HepG2 (cell line): Measurements from ENCODE around the gene UCKL1. TPM values are rescaled to one million over a fixed set of nuclear protein-coding genes. Genes with fewer than 3 reads are reported as not detected.

Experiments used
- ARNTL ChIP-seq: sonication (generic); formaldehyde crosslinking; IDR thresholded peaks from 2 replicates; pipeline ENCODE4 v1.4.0; 2020; ENCODE audit warnings: mild to moderate bottlenecking, missing genetic modification reagents
- FIP1L1 ChIP-seq: fragments of 200-400 bp; formaldehyde crosslinking; IDR thresholded peaks from 2 replicates; pipeline ENCODE4 v1.6.1; 2018; ENCODE audit warnings: low read depth, mild to moderate bottlenecking, low read length, moderate library complexity, borderline replicate concordance; ENCODE audit not compliant: insufficient read depth
- HNF1B ChIP-seq: sonication (generic); formaldehyde crosslinking; IDR thresholded peaks from 2 replicates; pipeline ENCODE4 v1.5.1; 2020; ENCODE audit warnings: mild to moderate bottlenecking, moderate library complexity, missing genetic modification reagents
- HNRNPK ChIP-seq: fragments of 200-400 bp; formaldehyde crosslinking; IDR thresholded peaks from 2 replicates; pipeline ENCODE4 v1.6.1; 2018; ENCODE audit warnings: low read length, low read depth, moderate library complexity, mild to moderate bottlenecking; ENCODE audit not compliant: poor library complexity, severe bottlenecking
- MBNL3 ChIP-seq: fragments of 250-450 bp; sonication (Bioruptor Pico); conservative IDR thresholded peaks from 2 replicates; pipeline ENCODE4 v1.8.0; 2022; ENCODE audit warnings: mild to moderate bottlenecking, inconsistent platforms
- MXD4 ChIP-seq: IDR thresholded peaks from 2 replicates; pipeline ENCODE4 v1.6.1; 2016; ENCODE audit warnings: mild to moderate bottlenecking, missing biosample characterization, missing genetic modification reagents
- NCOA1 ChIP-seq: sonication (generic); formaldehyde crosslinking; IDR thresholded peaks from 2 replicates; pipeline ENCODE4 v1.9.0; 2021; ENCODE audit warnings: missing genetic modification reagents
- RXRB ChIP-seq: IDR thresholded peaks from 2 replicates; pipeline ENCODE4 v1.6.1; 2016; ENCODE audit warnings: borderline replicate concordance, missing genetic modification reagents, missing compliant biosample characterization
- SMYD3 ChIP-seq: sonication (generic); formaldehyde crosslinking; IDR thresholded peaks from 2 replicates; pipeline ENCODE4 v1.8.1; 2023; ENCODE audit warnings: mild to moderate bottlenecking, missing genetic modification reagents
- U2AF1 ChIP-seq: fragments of 200-400 bp; formaldehyde crosslinking; optimal IDR thresholded peaks from 2 replicates; pipeline ENCODE3; 2017; ENCODE audit warnings: mild to moderate bottlenecking, low read depth, low read length
- ZFAT ChIP-seq: sonication (generic); formaldehyde crosslinking; conservative IDR thresholded peaks from 2 replicates; pipeline ENCODE4 v1.8.1; 2023; ENCODE audit warnings: missing genetic modification reagents, inconsistent platforms
- ZNF232 ChIP-seq: sonication (generic); formaldehyde crosslinking; IDR thresholded peaks from 2 replicates; pipeline ENCODE4 v1.4.0; 2020; ENCODE audit warnings: missing genetic modification reagents, borderline replicate concordance
- ZNF382 ChIP-seq: sonication (generic); formaldehyde crosslinking; IDR thresholded peaks from 2 replicates; pipeline ENCODE4 v1.5.0; 2020; ENCODE audit warnings: missing genetic modification reagents, mild to moderate bottlenecking, borderline replicate concordance
- ZNF407 ChIP-seq: sonication (generic); formaldehyde crosslinking; IDR thresholded peaks from one replicate; pipeline ENCODE4 v1.5.1; 2020; ENCODE audit warnings: mild to moderate bottlenecking, missing genetic modification reagents; ENCODE audit errors: not compliant biosample characterization
- ZNF441 ChIP-seq: sonication (generic); formaldehyde crosslinking; IDR thresholded peaks from 2 replicates; pipeline ENCODE4 v1.7.0; 2021; ENCODE audit warnings: missing genetic modification reagents, borderline replicate concordance
- ZNF546 ChIP-seq: sonication (generic); formaldehyde crosslinking; conservative IDR thresholded peaks from 2 replicates; pipeline ENCODE4 v1.8.1; 2023; ENCODE audit warnings: mild to moderate bottlenecking, missing genetic modification reagents
- ZSCAN5A ChIP-seq: sonication (generic); formaldehyde crosslinking; IDR thresholded peaks from 2 replicates; pipeline ENCODE4 v1.8.0; 2022; ENCODE audit warnings: mild to moderate bottlenecking, missing genetic modification reagents, borderline replicate concordance
- polyA plus RNA-seq, 8 experiments: library from polyadenylated mRNA; depleted of rRNA in 3 of 8; stranded (reverse) in 7 of 8; unstranded in 1 of 8; fragments of >200 nt; fragmentation: Illumina TruSeq in 4 of 8; extraction: Trizol in 4 of 8; gene quantifications; 2 replicates each; pipeline versions ENCODE4 v1.2.1 to v1.2.3, GENCODE V29; 2011 to 2016; ENCODE audit warnings: low read depth in 4 of 8, missing spikeins in 1 of 8, mixed read lengths in 1 of 8; ENCODE audit not compliant: insufficient read depth in 1 of 8
- total RNA-seq, 5 experiments: library from RNA; depleted of rRNA; stranded (reverse); fragments of >200 nt; fragmentation: Illumina TruSeq; extraction: Trizol; gene quantifications; 2 replicates each; pipeline ENCODE4 v1.2.3, GENCODE V29; 2016; ENCODE audit warnings: low read depth in 1 of 5

Gene UCKL1
- total and polyA plus RNA-seq, 2 of the 13 experiments (the other 11 are each of a cell fraction or from before 2014, with no cell fraction given): 50.2 to 126 TPM

GRCh38 chr20:63980806-63981728 is 24.9 kb upstream of the UCKL1 start, which contains the start of gene PRPF6 (continued):
- TF ChIP-seq ZNF382 (CRISPR knock-in tag) (no peak), SMYD3 (CRISPR knock-in tag) (no peak), ZNF546 (CRISPR knock-in tag) (peak; percentile 37; the same call in 1 of the 2 replicates), NCOA1 (CRISPR knock-in tag) (peak; percentile 66), U2AF1 (peak; percentile 88), ARNTL (peak; percentile 88), RXRB (peak; percentile 92), MBNL3 (no peak), ZFAT (CRISPR knock-in tag) (no peak), HNRNPK (no peak), FIP1L1 (no peak), ZSCAN5A (CRISPR knock-in tag) (no peak), HNF1B (CRISPR knock-in tag) (peak; percentile 99), ZNF441 (CRISPR knock-in tag) (peak; percentile 88; the same call in 1 of the 2 replicates), ZNF232 (CRISPR knock-in tag) (peak; percentile 77; the same call in 1 of the 2 replicates), MXD4 (CRISPR knock-in tag) (peak; percentile 97), ZNF407 (CRISPR knock-in tag) (peak; percentile 95)
